Colonic mucosa (tissue), 4 donors: ENCODE data around the gene C10orf90. TPM values are rescaled to one million over a fixed set of nuclear protein-coding genes. Genes with fewer than 3 reads are reported as not detected.

Source experiments
- DNase-seq: peaks from one replicate; pipeline ENCODE4 v3.0.0-alpha.2; 2020
- H3K27ac ChIP-seq: fragments of 200-600 bp; one replicate; pipeline ENCODE4 v1.8.0; 2021
- H3K27me3 ChIP-seq: fragments of 200-600 bp; one replicate; pipeline ENCODE4 v1.8.0; 2021
- H3K36me3 ChIP-seq: fragments of 200-600 bp; one replicate; pipeline ENCODE4 v1.8.0; 2021
- H3K4me1 ChIP-seq: fragments of 200-600 bp; one replicate; pipeline ENCODE4 v1.8.0; 2021; ENCODE audit warnings: mild to moderate bottlenecking
- H3K4me3 ChIP-seq: fragments of 200-600 bp; one replicate; pipeline ENCODE4 v1.8.0; 2021
- H3K9ac ChIP-seq, 2 donors: one replicate each; pipeline ENCODE4 v1.7.0; 2013; ENCODE audit warnings: control low read depth in 2 of 2, low read depth in 2 of 2, low read length in 2 of 2
- H3K9me3 ChIP-seq: fragments of 200-600 bp; one replicate; pipeline ENCODE4 v1.8.0; 2021
- intact Hi-C: fragments of 100-400 bp; cut with DNase I; formaldehyde crosslinking; loops from one replicate; pipeline ENCODE4 v1.14.1; 2022
- total RNA-seq, 2 donors: library from RNA; stranded (reverse); fragmentation: NEBNext Ultra II Directional in 1 of 2; extraction: Animal tissue kit (Norgen Biotek cat#: 25700) in 1 of 2; gene quantifications; one replicate each; pipeline ENCODE4 v1.2.1, GENCODE V29; 2021
- TF ChIP-seq, protein P1 (sequence below): fragments of 200-600 bp; IDR thresholded peaks from one replicate; pipeline ENCODE4 v1.8.0; 2022; ENCODE audit warnings: antibody characterized with exemption, mild to moderate bottlenecking
- donor health status: healthy.
- donor health status: DM: no; HTN: no; CAD: no.
- donor health status: DM: no; HTN: no; CAD: no.

C10orf90 gene
- total RNA-seq, 2 donors from 2014 or later: not detected

DNA sequence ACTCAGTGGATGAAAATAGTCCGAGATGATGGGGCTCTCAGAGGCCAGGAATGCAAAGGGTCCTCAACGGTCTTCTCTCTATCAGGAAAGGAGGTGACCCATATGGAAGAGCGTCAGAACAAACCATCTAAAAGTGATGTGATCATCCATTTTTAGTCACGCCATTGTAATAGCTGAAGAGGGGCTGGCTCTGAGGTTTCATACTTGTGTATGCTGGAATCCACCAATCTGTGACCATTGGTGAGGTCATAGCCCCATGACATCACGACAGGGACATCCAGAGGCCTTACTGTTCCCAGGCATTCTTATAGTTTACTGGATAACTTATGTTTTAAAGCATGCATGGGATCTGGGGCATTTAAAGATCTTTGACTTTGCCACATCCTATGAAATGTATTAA, 83.6 kb downstream of the C10orf90 start:
- no peak overlapping the region for H3K27ac ChIP-seq
- no peak overlapping the region for H3K9ac ChIP-seq
- no peaks in the 10 kb centered on the region for H3K4me1 ChIP-seq
- H3K9me3 ChIP-seq: no peaks in the 10 kb centered on the region
- H3K36me3 ChIP-seq: no peaks in the 10 kb centered on the region
- H3K4me3 ChIP-seq: no peak overlapping the region
- intact Hi-C loops: no loop called here
- no peaks in the 10 kb centered on the region for H3K27me3 ChIP-seq
- no peak for DNase-seq
- TF ChIP-seq, protein P1, sequence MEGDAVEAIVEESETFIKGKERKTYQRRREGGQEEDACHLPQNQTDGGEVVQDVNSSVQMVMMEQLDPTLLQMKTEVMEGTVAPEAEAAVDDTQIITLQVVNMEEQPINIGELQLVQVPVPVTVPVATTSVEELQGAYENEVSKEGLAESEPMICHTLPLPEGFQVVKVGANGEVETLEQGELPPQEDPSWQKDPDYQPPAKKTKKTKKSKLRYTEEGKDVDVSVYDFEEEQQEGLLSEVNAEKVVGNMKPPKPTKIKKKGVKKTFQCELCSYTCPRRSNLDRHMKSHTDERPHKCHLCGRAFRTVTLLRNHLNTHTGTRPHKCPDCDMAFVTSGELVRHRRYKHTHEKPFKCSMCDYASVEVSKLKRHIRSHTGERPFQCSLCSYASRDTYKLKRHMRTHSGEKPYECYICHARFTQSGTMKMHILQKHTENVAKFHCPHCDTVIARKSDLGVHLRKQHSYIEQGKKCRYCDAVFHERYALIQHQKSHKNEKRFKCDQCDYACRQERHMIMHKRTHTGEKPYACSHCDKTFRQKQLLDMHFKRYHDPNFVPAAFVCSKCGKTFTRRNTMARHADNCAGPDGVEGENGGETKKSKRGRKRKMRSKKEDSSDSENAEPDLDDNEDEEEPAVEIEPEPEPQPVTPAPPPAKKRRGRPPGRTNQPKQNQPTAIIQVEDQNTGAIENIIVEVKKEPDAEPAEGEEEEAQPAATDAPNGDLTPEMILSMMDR: no peak

DNA sequence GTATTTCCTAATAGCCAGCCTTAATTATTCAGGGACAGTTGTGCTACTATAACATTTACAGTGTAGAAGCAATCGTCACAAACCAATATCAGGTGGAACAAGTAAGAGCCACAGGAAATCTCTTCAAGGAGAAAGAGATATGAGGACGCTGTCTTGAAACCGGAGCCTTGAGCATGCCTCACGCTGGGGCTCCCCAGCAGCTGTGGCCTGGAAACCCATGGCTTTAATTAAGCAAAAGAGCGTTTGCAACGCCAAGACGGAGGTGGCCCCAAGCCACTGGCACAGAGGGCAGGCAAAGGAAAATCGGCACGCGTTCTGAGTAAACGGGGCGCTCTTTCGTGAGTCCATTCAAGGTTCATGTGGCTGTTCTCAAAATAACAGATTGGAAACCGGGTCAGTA, 84.4 kb downstream of the C10orf90 start:
- Histone ChIP-seq H3K9ac (no peak overlapping the region), H3K36me3 (no peaks in the 10 kb centered on the region), H3K4me3 (no peak overlapping the region), H3K9me3 (no peaks in the 10 kb centered on the region), H3K4me1 (no peaks in the 10 kb centered on the region), H3K27me3 (no peaks in the 10 kb centered on the region), H3K27ac (no peak overlapping the region)
- no peak for DNase-seq
- intact Hi-C loops: no loop called here
- TF ChIP-seq, protein P1: no peak

GRCh38 chr10:126585249-126586017, 85.1 kb downstream of the C10orf90 start:
- Histone ChIP-seq H3K4me3 (no peak overlapping the region), H3K27ac (no peak overlapping the region), H3K4me1 (no peaks in the 10 kb centered on the region), H3K27me3 (no peaks in the 10 kb centered on the region), H3K9me3 (no peaks in the 10 kb centered on the region), H3K36me3 (no peaks in the 10 kb centered on the region), H3K9ac (no peak overlapping the region)
- intact Hi-C loops: no loop called here
- TF ChIP-seq, protein P1: no peak
- DNase-seq: no peak

GRCh38 chr10:126584836-126585235, 85.7 kb downstream of the C10orf90 start:
- H3K4me3 ChIP-seq: no peak overlapping the region
- H3K9ac ChIP-seq: no peak overlapping the region
- no peaks in the 10 kb centered on the region for H3K9me3 ChIP-seq
- no peak overlapping the region for H3K27ac ChIP-seq
- no peaks in the 10 kb centered on the region for H3K27me3 ChIP-seq
- DNase-seq: no peak
- intact Hi-C loops: no loop called here
- H3K4me1 ChIP-seq: no peaks in the 10 kb centered on the region
- no peaks in the 10 kb centered on the region for H3K36me3 ChIP-seq
- TF ChIP-seq, protein P1: no peak

GRCh38 chr10:126583552-126584200, 86.8 kb downstream of the C10orf90 start:
- Histone ChIP-seq H3K4me3 (no peak overlapping the region), H3K27ac (no peak overlapping the region), H3K9me3 (no peaks in the 10 kb centered on the region), H3K27me3 (no peaks in the 10 kb centered on the region), H3K36me3 (no peaks in the 10 kb centered on the region), H3K9ac (no peak overlapping the region), H3K4me1 (no peaks in the 10 kb centered on the region)
- DNase-seq: no peak
- TF ChIP-seq, protein P1: no peak
- intact Hi-C loops: no loop called here
